Keratinocyte (primary cell): ENCODE results near the gene BDH2.

ENCODE experiments used
- EZH2 ChIP-seq: IDR thresholded peaks from one replicate; pipeline ENCODE4 v1.6.1; 2012; ENCODE audit warnings: inconsistent platforms, mild to moderate bottlenecking, low read length, moderate library complexity
- TF ChIP-seq, protein P1 (sequence below), 3 experiments: IDR thresholded peaks in 1 of 3; conservative IDR thresholded peaks in 1 of 3; optimal IDR thresholded peaks in 1 of 3; 2 replicates in 2 of 3; 3 replicates in 1 of 3; pipeline versions ENCODE3 to v1.5.1; 2011; ENCODE audit warnings: low read length in 3 of 3, mild to moderate bottlenecking in 3 of 3, moderate library complexity in 2 of 3, control low read depth in 1 of 3, inconsistent platforms in 1 of 3; ENCODE audit not compliant: insufficient read depth in 2 of 3; ENCODE audit errors: extremely low read depth in 1 of 3

DNA sequence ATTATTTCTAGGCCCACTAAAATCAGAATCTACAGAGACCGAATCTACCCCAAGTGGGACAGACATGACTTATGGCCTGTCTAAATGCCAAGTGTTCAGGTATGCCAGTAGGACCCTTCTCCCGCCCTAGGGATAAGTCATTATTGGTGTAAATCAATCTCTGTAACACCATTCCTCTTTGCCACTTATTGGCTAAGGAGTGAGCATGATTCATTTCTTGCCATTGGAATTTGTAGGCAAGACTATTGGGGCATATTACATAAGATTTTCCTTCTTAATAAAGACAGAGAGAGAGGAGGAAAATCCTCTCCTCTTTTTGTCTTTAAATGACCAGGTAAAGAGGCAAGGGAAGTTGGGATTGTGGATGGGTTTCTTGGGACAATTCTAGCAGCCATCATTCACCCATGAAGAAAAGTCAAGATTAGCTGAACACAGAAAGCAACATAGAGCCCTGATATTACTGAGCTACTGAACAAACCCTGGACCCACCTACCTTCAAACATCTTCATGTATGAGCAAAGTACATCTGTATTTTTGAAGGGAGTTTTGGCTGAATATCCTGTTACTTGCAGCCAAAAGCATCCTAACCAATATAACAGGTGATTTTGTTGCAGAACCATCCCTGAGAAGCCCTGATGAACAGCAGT is 25.7 kb downstream of the BDH2 start:
- TF ChIP-seq, protein P1, sequence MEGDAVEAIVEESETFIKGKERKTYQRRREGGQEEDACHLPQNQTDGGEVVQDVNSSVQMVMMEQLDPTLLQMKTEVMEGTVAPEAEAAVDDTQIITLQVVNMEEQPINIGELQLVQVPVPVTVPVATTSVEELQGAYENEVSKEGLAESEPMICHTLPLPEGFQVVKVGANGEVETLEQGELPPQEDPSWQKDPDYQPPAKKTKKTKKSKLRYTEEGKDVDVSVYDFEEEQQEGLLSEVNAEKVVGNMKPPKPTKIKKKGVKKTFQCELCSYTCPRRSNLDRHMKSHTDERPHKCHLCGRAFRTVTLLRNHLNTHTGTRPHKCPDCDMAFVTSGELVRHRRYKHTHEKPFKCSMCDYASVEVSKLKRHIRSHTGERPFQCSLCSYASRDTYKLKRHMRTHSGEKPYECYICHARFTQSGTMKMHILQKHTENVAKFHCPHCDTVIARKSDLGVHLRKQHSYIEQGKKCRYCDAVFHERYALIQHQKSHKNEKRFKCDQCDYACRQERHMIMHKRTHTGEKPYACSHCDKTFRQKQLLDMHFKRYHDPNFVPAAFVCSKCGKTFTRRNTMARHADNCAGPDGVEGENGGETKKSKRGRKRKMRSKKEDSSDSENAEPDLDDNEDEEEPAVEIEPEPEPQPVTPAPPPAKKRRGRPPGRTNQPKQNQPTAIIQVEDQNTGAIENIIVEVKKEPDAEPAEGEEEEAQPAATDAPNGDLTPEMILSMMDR (optimal IDR thresholded peaks at IDR 0.05 in 1 of 3, IDR thresholded peaks at IDR 0.05 in 1 of 3, conservative IDR thresholded peaks at IDR 0.05 in 1 of 3; ENCODE audit: extremely low read depth in 1 of 3, insufficient read depth in 2 of 3, low read length in 3 of 3) = no peak
- TF ChIP-seq EZH2 = no peak
